DOHH2 (cell line): ENCODE measurements around the gene RNF14.

ENCODE experiments used
- EZH2phosphoT487 ChIP-seq: fragments of 200-600 bp; sonication (generic); IDR thresholded peaks from 2 replicates; pipeline ENCODE4 v1.6.1; 2017; ENCODE audit warnings: borderline replicate concordance, mild to moderate bottlenecking, antibody characterized with exemption, low read length, moderate library complexity, mixed read lengths
- TF ChIP-seq, protein P1 (sequence below): fragments of 200-600 bp; sonication (generic); IDR thresholded peaks from one replicate; pipeline ENCODE4 v1.5.1; 2014; ENCODE audit warnings: antibody characterized with exemption, mild to moderate bottlenecking, low read depth, low read length; ENCODE audit not compliant: poor library complexity, severe bottlenecking

DNA sequence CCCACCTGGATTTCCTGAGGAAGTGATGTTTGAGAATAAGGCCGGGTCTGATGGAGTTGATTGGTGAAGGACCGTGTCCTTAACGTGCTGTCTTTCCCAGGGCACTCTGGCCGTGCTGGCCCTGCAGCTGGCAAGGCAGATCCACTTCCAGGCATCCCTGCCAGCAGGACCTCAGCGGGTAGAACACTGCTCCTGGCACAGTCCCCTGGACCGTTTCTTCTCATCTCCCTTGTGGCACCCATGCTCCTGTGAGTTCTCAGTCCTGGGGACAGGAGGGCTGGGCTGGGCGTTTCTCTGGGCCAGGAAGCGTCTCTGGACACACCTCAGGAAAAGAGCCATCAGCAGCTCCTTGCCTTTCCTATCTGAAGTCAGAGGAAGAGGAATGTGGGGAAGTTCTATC, 40.9 kb upstream of the RNF14 start:
- no peak for TF ChIP-seq EZH2phosphoT487
- TF ChIP-seq, protein P1, sequence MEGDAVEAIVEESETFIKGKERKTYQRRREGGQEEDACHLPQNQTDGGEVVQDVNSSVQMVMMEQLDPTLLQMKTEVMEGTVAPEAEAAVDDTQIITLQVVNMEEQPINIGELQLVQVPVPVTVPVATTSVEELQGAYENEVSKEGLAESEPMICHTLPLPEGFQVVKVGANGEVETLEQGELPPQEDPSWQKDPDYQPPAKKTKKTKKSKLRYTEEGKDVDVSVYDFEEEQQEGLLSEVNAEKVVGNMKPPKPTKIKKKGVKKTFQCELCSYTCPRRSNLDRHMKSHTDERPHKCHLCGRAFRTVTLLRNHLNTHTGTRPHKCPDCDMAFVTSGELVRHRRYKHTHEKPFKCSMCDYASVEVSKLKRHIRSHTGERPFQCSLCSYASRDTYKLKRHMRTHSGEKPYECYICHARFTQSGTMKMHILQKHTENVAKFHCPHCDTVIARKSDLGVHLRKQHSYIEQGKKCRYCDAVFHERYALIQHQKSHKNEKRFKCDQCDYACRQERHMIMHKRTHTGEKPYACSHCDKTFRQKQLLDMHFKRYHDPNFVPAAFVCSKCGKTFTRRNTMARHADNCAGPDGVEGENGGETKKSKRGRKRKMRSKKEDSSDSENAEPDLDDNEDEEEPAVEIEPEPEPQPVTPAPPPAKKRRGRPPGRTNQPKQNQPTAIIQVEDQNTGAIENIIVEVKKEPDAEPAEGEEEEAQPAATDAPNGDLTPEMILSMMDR: no peak
